Endothelial cell of umbilical vein (primary cell): ENCODE measurements around the gene COL6A2.

Source experiments
- GATA2 ChIP-seq: IDR thresholded peaks from 2 replicates; pipeline ENCODE4 v1.7.0; 2011; ENCODE audit warnings: low read depth, mild to moderate bottlenecking, moderate library complexity, mixed read lengths, low read length; ENCODE audit not compliant: insufficient read length, insufficient read depth
- POLR2A ChIP-seq: IDR thresholded peaks from 2 replicates; pipeline ENCODE4 v1.6.1; 2012; ENCODE audit warnings: low read depth, mild to moderate bottlenecking, control low read depth, low read length
- TF ChIP-seq, protein P1 (sequence below): IDR thresholded peaks from 2 replicates; pipeline ENCODE4 v1.6.1; 2011; ENCODE audit not compliant: insufficient read depth, insufficient read length
- TF ChIP-seq, protein P2 (sequence below), 2 donors: IDR thresholded peaks; 1 replicate in 1 of 2; 2 replicates in 1 of 2; pipeline ENCODE4 v1.5.1; 2011; ENCODE audit warnings: low read length in 2 of 2, mild to moderate bottlenecking in 2 of 2, moderate library complexity in 2 of 2, control low read depth in 1 of 2, inconsistent platforms in 1 of 2, low read depth in 1 of 2; ENCODE audit not compliant: insufficient read depth in 1 of 2; ENCODE audit errors: extremely low read depth in 1 of 2

DNA sequence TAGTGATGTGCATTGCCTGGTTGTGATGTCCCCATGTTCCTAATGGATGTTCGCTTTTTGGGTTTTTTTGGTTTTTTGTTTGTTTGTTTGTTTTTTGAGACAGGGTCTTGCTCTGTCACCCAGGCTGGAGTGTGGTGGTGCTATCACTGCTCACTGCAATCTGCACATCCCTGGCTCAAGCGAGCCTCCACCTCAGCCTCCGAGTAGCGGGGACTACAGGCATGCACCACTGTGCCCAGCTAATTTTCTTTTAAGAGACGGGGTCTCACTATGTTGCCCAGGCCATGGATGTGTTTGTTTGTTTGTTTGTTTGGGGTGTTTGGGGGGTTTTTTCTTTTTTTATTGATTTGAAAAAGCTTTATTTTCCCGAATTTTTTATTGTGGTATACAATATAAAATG, 2.1 kb downstream of the COL6A2 start:
- TF ChIP-seq, protein P1, sequence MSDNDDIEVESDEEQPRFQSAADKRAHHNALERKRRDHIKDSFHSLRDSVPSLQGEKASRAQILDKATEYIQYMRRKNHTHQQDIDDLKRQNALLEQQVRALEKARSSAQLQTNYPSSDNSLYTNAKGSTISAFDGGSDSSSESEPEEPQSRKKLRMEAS: no peak
- TF ChIP-seq, protein P2, sequence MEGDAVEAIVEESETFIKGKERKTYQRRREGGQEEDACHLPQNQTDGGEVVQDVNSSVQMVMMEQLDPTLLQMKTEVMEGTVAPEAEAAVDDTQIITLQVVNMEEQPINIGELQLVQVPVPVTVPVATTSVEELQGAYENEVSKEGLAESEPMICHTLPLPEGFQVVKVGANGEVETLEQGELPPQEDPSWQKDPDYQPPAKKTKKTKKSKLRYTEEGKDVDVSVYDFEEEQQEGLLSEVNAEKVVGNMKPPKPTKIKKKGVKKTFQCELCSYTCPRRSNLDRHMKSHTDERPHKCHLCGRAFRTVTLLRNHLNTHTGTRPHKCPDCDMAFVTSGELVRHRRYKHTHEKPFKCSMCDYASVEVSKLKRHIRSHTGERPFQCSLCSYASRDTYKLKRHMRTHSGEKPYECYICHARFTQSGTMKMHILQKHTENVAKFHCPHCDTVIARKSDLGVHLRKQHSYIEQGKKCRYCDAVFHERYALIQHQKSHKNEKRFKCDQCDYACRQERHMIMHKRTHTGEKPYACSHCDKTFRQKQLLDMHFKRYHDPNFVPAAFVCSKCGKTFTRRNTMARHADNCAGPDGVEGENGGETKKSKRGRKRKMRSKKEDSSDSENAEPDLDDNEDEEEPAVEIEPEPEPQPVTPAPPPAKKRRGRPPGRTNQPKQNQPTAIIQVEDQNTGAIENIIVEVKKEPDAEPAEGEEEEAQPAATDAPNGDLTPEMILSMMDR (IDR thresholded peaks at IDR 0.05; ENCODE audit: extremely low read depth in 1 of 2, insufficient read depth in 1 of 2, low read depth in 1 of 2, low read length in 2 of 2): no peak
- no peak for TF ChIP-seq GATA2
- TF ChIP-seq POLR2A: no peak
